Stimulated activated naive CD8-positive, alpha-beta T cell treated with anti-CD3 and anti-CD28 coated beads, Interleukin-15, amount 100 ng/mL, for 72 hours (primary cell): ENCODE measurements around the gene MSANTD2.
"Not testable (repeated sequence)": the region's sequence is repeated elsewhere in the genome, so short reads cannot be mapped to it uniquely, and the experiment has no call there.

Source experiments
- ATAC-seq: fragments of 150-1000 bp; cut with Tn5 transposase; 2 replicates; pipeline ENCODE4 v1.10.0; 2021; ENCODE audit warnings: mild to moderate bottlenecking, moderate library complexity
- DNase-seq, 2 donors: peaks; one replicate each; pipeline ENCODE4 v3.0.0; 2021 to 2022
- H3K27ac Mint-ChIP-seq, 2 donors: one replicate each; pipeline ENCODE4 v1.8.0; 2022; ENCODE audit warnings: mild to moderate bottlenecking in 2 of 2, mixed read lengths in 2 of 2, moderate library complexity in 2 of 2
- H3K27me3 Mint-ChIP-seq: one replicate; pipeline ENCODE4 v1.8.0; 2022; ENCODE audit warnings: mixed read lengths
- H3K4me1 Mint-ChIP-seq: one replicate; pipeline ENCODE4 v1.8.0; 2022; ENCODE audit warnings: mild to moderate bottlenecking, mixed read lengths
- H3K4me3 Mint-ChIP-seq, 2 donors: one replicate each; pipeline ENCODE4 v1.8.0; 2022; ENCODE audit warnings: mild to moderate bottlenecking in 2 of 2, mixed read lengths in 2 of 2, moderate library complexity in 1 of 2
- H3K9me3 Mint-ChIP-seq, 2 donors: one replicate each; pipeline ENCODE4 v1.8.0; 2022; ENCODE audit warnings: mixed read lengths in 2 of 2

Gene MSANTD2

GRCh38 chr11:124799348-124800225, 619 bp downstream of the MSANTD2 start:
- Mint-ChIP-seq H3K9me3 (no peaks in the 10 kb centered on the region), H3K27ac (peak overlapping the region; percentile 77 to 96), H3K27me3 (no peaks in the 10 kb centered on the region), H3K4me1 (peaks cover 30% of the 10 kb centered on the region), H3K4me3 (peak overlapping the region; percentile 91 to 98)
- DNase-seq: peak; percentile 50 to 55
- peak; percentile 69 for ATAC-seq

GRCh38 chr11:124798991-124799347, 1.2 kb downstream of the MSANTD2 start:
- no peaks in the 10 kb centered on the region for H3K9me3 Mint-ChIP-seq
- DNase-seq: no peak
- H3K27me3 Mint-ChIP-seq: no peaks in the 10 kb centered on the region
- peaks cover 34% of the 10 kb centered on the region for H3K4me1 Mint-ChIP-seq
- peak overlapping the region; percentile 77 to 96 for H3K27ac Mint-ChIP-seq
- ATAC-seq: peak; percentile 20
- H3K4me3 Mint-ChIP-seq: peak overlapping the region; percentile 91 to 98

GRCh38 chr11:124796312-124796711, 3.9 kb downstream of the MSANTD2 start:
- no peak overlapping the region for H3K4me3 Mint-ChIP-seq
- H3K9me3 Mint-ChIP-seq: no peaks in the 10 kb centered on the region
- no peaks in the 10 kb centered on the region for H3K27me3 Mint-ChIP-seq
- H3K27ac Mint-ChIP-seq: no peak overlapping the region
- no peak for ATAC-seq
- H3K4me1 Mint-ChIP-seq: peaks cover 57% of the 10 kb centered on the region
- no peak for DNase-seq

GRCh38 chr11:124793466-124794278, 6.5 kb downstream of the MSANTD2 start:
- H3K27me3 Mint-ChIP-seq: no peaks in the 10 kb centered on the region
- no peak overlapping the region for H3K27ac Mint-ChIP-seq
- peaks cover 66% of the 10 kb centered on the region for H3K4me1 Mint-ChIP-seq
- peak; percentile 69 for ATAC-seq
- DNase-seq: peak; percentile 7 to 18
- H3K4me3 Mint-ChIP-seq: no peak overlapping the region
- no peaks in the 10 kb centered on the region for H3K9me3 Mint-ChIP-seq

GRCh38 chr11:124791626-124792341, 8.4 kb downstream of the MSANTD2 start:
- Mint-ChIP-seq H3K4me1 (peaks cover 49% of the 10 kb centered on the region), H3K4me3 (peak overlapping the region in 1 of 2 donors; percentile 45), H3K27me3 (no peaks in the 10 kb centered on the region), H3K9me3 (no peaks in the 10 kb centered on the region), H3K27ac (peak overlapping the region in 1 of 2 donors; percentile 36)
- ATAC-seq: peak; percentile 69
- DNase-seq: no peak

GRCh38 chr11:124788521-124788920, 11.7 kb downstream of the MSANTD2 start:
- H3K9me3 Mint-ChIP-seq: no peaks in the 10 kb centered on the region
- ATAC-seq (no peak), DNase-seq (no peak)
- no peak overlapping the region for H3K4me3 Mint-ChIP-seq
- H3K4me1 Mint-ChIP-seq: peaks cover 51% of the 10 kb centered on the region
- H3K27ac Mint-ChIP-seq: no peak overlapping the region
- no peaks in the 10 kb centered on the region for H3K27me3 Mint-ChIP-seq

- DNase-seq (no peak), ATAC-seq (no peak)
- H3K4me3 Mint-ChIP-seq: no peak overlapping the region
- no peaks in the 10 kb centered on the region for H3K27me3 Mint-ChIP-seq
- no peak overlapping the region for H3K27ac Mint-ChIP-seq
- H3K4me1 Mint-ChIP-seq: peaks cover 16% of the 10 kb centered on the region
- no peaks in the 10 kb centered on the region for H3K9me3 Mint-ChIP-seq
Observed at GRCh38 chr11:124784051-124784450, 16.2 kb downstream of the MSANTD2 start.

- H3K4me3 Mint-ChIP-seq: no peak overlapping the region
- H3K9me3 Mint-ChIP-seq: no peaks in the 10 kb centered on the region
- no peak overlapping the region for H3K27ac Mint-ChIP-seq
- H3K4me1 Mint-ChIP-seq: peaks cover 26% of the 10 kb centered on the region
- H3K27me3 Mint-ChIP-seq: no peaks in the 10 kb centered on the region
- ATAC-seq: no peak
- no peak for DNase-seq
Observed at GRCh38 chr11:124783002-124783401, 17.2 kb downstream of the MSANTD2 start.

GRCh38 chr11:124779568-124779967, 20.6 kb downstream of the MSANTD2 start:
- no peak for ATAC-seq
- no peak for DNase-seq
- no peaks in the 10 kb centered on the region for H3K9me3 Mint-ChIP-seq
- no peak overlapping the region for H3K4me3 Mint-ChIP-seq
- peaks cover 33% of the 10 kb centered on the region for H3K4me1 Mint-ChIP-seq
- H3K27me3 Mint-ChIP-seq: no peaks in the 10 kb centered on the region
- no peak overlapping the region for H3K27ac Mint-ChIP-seq

- H3K27me3 Mint-ChIP-seq: no peaks in the 10 kb centered on the region
- ATAC-seq (no peak), DNase-seq (no peak)
- H3K27ac Mint-ChIP-seq: no peak overlapping the region
- no peaks in the 10 kb centered on the region for H3K9me3 Mint-ChIP-seq
- H3K4me3 Mint-ChIP-seq: no peak overlapping the region
- H3K4me1 Mint-ChIP-seq: peaks cover 25% of the 10 kb centered on the region
Observed at GRCh38 chr11:124778281-124778680, 21.9 kb downstream of the MSANTD2 start.

GRCh38 chr11:124776865-124777645, 23.2 kb downstream of the MSANTD2 start:
- no peaks in the 10 kb centered on the region for H3K27me3 Mint-ChIP-seq
- H3K9me3 Mint-ChIP-seq: no peaks in the 10 kb centered on the region
- DNase-seq (no peak), ATAC-seq (peak; percentile 42)
- H3K4me3 Mint-ChIP-seq: no peak overlapping the region
- peaks cover 25% of the 10 kb centered on the region for H3K4me1 Mint-ChIP-seq
- no peak overlapping the region for H3K27ac Mint-ChIP-seq

GRCh38 chr11:124770959-124771358, 29.2 kb downstream of the MSANTD2 start:
- H3K27ac Mint-ChIP-seq: peak overlapping the region in 1 of 2 donors; percentile 12
- H3K27me3 Mint-ChIP-seq: not testable (repeated sequence)

GRCh38 chr11:124769806-124770774, 30.1 kb downstream of the MSANTD2 start:
- H3K27me3 Mint-ChIP-seq: no peaks in the 10 kb centered on the region
- DNase-seq (no peak), ATAC-seq (no peak)
- H3K4me1 Mint-ChIP-seq: no peaks in the 10 kb centered on the region
- H3K27ac Mint-ChIP-seq: no peak overlapping the region
- no peak overlapping the region for H3K4me3 Mint-ChIP-seq
- H3K9me3 Mint-ChIP-seq: no peaks in the 10 kb centered on the region

More at GRCh38 chr11:124770959-124771358, 29.2 kb downstream of the MSANTD2 start:
- not testable (repeated sequence) for H3K4me1 Mint-ChIP-seq, DNase-seq, H3K9me3 Mint-ChIP-seq, H3K4me3 Mint-ChIP-seq, ATAC-seq

GRCh38 chr11:124768914-124769313, 31.3 kb downstream of the MSANTD2 start:
- DNase-seq (no peak), ATAC-seq (no peak)
- Mint-ChIP-seq H3K27me3 (no peaks in the 10 kb centered on the region), H3K27ac (no peak overlapping the region), H3K4me3 (no peak overlapping the region), H3K4me1 (no peaks in the 10 kb centered on the region), H3K9me3 (no peaks in the 10 kb centered on the region)
